G401 (cell line): ENCODE data around the gene TMEM191C. TPM values are rescaled to one million over a fixed set of nuclear protein-coding genes. Genes with fewer than 3 reads are reported as not detected.
A peak's percentile ranks its signal among the peaks of the same experiment; 100 is the strongest.
"Not testable (repeated sequence)": the region's sequence is repeated elsewhere in the genome, so short reads cannot be mapped to it uniquely, and the experiment has no call there.

Experiments
- DNase-seq: peaks from one replicate; pipeline ENCODE4 v3.0.0-alpha.2; 2015; ENCODE audit warnings: low spot score
- in situ Hi-C: cut with HindIII; loops from 2 replicates; pipeline ENCODE4 v1.10.0; 2016; ENCODE audit warnings: low sequenced_read_pairs, mixed read lengths
- total RNA-seq: library from RNA; depleted of rRNA; stranded (reverse); fragments of >200 nt; shearing (Covaris generic); gene quantifications from 2 replicates; pipeline ENCODE4 v1.2.3, GENCODE V29; 2014

TMEM191C gene
- total RNA-seq, 1 experiment from 2014 or later, result 2.0 TPM

GRCh38 chr22:21444701-21445436 is 22.3 kb upstream of the TMEM191C start:
- no peak for DNase-seq
- in situ Hi-C loops, result no loop called here

- in situ Hi-C loops, result no loop called here
- DNase-seq, result no peak
These were observed 21.6 kb upstream of the TMEM191C start for GRCh38 chr22:21445437-21446127.

GRCh38 chr22:21446128-21446826 is 20.9 kb upstream of the TMEM191C start:
- in situ Hi-C loops, result no loop called here
- no peak for DNase-seq

GRCh38 chr22:21446827-21447690 is 20.1 kb upstream of the TMEM191C start:
- no peak for DNase-seq
- in situ Hi-C loops, result no loop called here

- in situ Hi-C loops, result no loop called here
- DNase-seq, result no peak
These were observed 19.3 kb upstream of the TMEM191C start for GRCh38 chr22:21447694-21448402.

- in situ Hi-C loops, result no loop called here
- DNase-seq, result no peak
These were observed 18.4 kb upstream of the TMEM191C start for GRCh38 chr22:21448627-21449416.

- DNase-seq, result no peak
- in situ Hi-C loops, result no loop called here
These were observed 17.5 kb upstream of the TMEM191C start for GRCh38 chr22:21449531-21450319.

- DNase-seq, result no peak
- in situ Hi-C loops, result no loop called here
These were observed 16.8 kb upstream of the TMEM191C start for GRCh38 chr22:21450320-21450831.

GRCh38 chr22:21450858-21451353 is 16.3 kb upstream of the TMEM191C start:
- DNase-seq, result no peak
- in situ Hi-C loops, result no loop called here

GRCh38 chr22:21451545-21452520 is 15.4 kb upstream of the TMEM191C start:
- in situ Hi-C loops, result no loop called here
- DNase-seq, result no peak

GRCh38 chr22:21452666-21453065 is 14.5 kb upstream of the TMEM191C start:
- in situ Hi-C loops, DNase-seq: not testable (repeated sequence)

- DNase-seq, in situ Hi-C loops: not testable (repeated sequence)
These were observed 12.2 kb upstream of the TMEM191C start for GRCh38 chr22:21454998-21455333.

- in situ Hi-C loops, result no loop called here
- DNase-seq, result peak; percentile 78
These were observed 11.7 kb upstream of the TMEM191C start for GRCh38 chr22:21455334-21456089.

GRCh38 chr22:21457023-21457787 is 10.0 kb upstream of the TMEM191C start:
- DNase-seq, result no peak
- in situ Hi-C loops, result no loop called here
